Stimulated activated CD4-positive, alpha-beta T cell treated with anti-CD3 and anti-CD28 coated beads, Interleukin-12 subunit alpha, Interleukin-12 subunit beta, amount 100 ng/mL, for 4 hours (primary cell): ENCODE results near the gene NCOA1.
"Not testable (repeated sequence)": the region's sequence is repeated elsewhere in the genome, so short reads cannot be mapped to it uniquely, and the experiment has no call there.

ENCODE experiments used
- DNase-seq: peaks from one replicate; pipeline ENCODE4 v3.0.0-alpha.2; 2020

Gene NCOA1

GRCh38 chr2:24509425-24509824 lies 18.4 kb downstream of the NCOA1 start:
- DNase-seq: no peak

GRCh38 chr2:24509840-24510239 lies 18.8 kb downstream of the NCOA1 start:
- no peak for DNase-seq

- no peak for DNase-seq
Observed at GRCh38 chr2:24510771-24511170, 19.7 kb downstream of the NCOA1 start.

- no peak for DNase-seq
Observed at GRCh38 chr2:24511198-24511597, 20.1 kb downstream of the NCOA1 start.

GRCh38 chr2:24511894-24512293 lies 20.8 kb downstream of the NCOA1 start:
- DNase-seq: no peak

- no peak for DNase-seq
Observed at GRCh38 chr2:24512404-24512803, 21.4 kb downstream of the NCOA1 start.

GRCh38 chr2:24512831-24513230 lies 21.8 kb downstream of the NCOA1 start:
- DNase-seq: no peak

- no peak for DNase-seq
Observed at GRCh38 chr2:24513281-24514071, 22.4 kb downstream of the NCOA1 start.

- no peak for DNase-seq
Observed at GRCh38 chr2:24514820-24515219, 23.8 kb downstream of the NCOA1 start.

- no peak for DNase-seq
Observed at GRCh38 chr2:24515335-24515734, 24.3 kb downstream of the NCOA1 start.

GRCh38 chr2:24515831-24516230 lies 24.8 kb downstream of the NCOA1 start:
- DNase-seq: no peak

- no peak for DNase-seq
Observed at GRCh38 chr2:24517247-24517646, 26.2 kb downstream of the NCOA1 start.

GRCh38 chr2:24520175-24520574 lies 29.1 kb downstream of the NCOA1 start:
- DNase-seq: no peak

GRCh38 chr2:24521162-24521857 lies 30.3 kb downstream of the NCOA1 start:
- DNase-seq: no peak

GRCh38 chr2:24521975-24522639 lies 31.1 kb downstream of the NCOA1 start:
- DNase-seq: no peak

GRCh38 chr2:24527536-24527935 lies 36.5 kb downstream of the NCOA1 start:
- DNase-seq: no peak

GRCh38 chr2:24530796-24531195 lies 39.7 kb downstream of the NCOA1 start:
- DNase-seq: no peak

GRCh38 chr2:24531610-24532009 lies 40.6 kb downstream of the NCOA1 start:
- DNase-seq: not testable (repeated sequence)

- DNase-seq: not testable (repeated sequence)
Observed at GRCh38 chr2:24532057-24532456, 41.0 kb downstream of the NCOA1 start.

- DNase-seq: not testable (repeated sequence)
Observed at GRCh38 chr2:24533574-24533973, 42.5 kb downstream of the NCOA1 start.

- DNase-seq: no peak
Observed at GRCh38 chr2:24538720-24539119, 47.7 kb downstream of the NCOA1 start.

GRCh38 chr2:24539258-24539657 lies 48.2 kb downstream of the NCOA1 start:
- no peak for DNase-seq

- no peak for DNase-seq
Observed at GRCh38 chr2:24540011-24540477, 49.0 kb downstream of the NCOA1 start.

- no peak for DNase-seq
Observed at GRCh38 chr2:24541621-24542020, 50.6 kb downstream of the NCOA1 start.
